HG03175 (cell line): Measurements from ENCODE around the gene LSM2.
"Not testable (repeated sequence)": the region's sequence is repeated elsewhere in the genome, so short reads cannot be mapped to it uniquely, and the experiment has no call there.

Experiments used
- ATAC-seq: cut with Tn5 transposase; IDR thresholded peaks from one replicate; pipeline ENCODE4 v1.9.1; 2021; ENCODE audit warnings: mild to moderate bottlenecking, moderate library complexity; ENCODE audit not compliant: unreplicated experiment

Gene LSM2

DNA sequence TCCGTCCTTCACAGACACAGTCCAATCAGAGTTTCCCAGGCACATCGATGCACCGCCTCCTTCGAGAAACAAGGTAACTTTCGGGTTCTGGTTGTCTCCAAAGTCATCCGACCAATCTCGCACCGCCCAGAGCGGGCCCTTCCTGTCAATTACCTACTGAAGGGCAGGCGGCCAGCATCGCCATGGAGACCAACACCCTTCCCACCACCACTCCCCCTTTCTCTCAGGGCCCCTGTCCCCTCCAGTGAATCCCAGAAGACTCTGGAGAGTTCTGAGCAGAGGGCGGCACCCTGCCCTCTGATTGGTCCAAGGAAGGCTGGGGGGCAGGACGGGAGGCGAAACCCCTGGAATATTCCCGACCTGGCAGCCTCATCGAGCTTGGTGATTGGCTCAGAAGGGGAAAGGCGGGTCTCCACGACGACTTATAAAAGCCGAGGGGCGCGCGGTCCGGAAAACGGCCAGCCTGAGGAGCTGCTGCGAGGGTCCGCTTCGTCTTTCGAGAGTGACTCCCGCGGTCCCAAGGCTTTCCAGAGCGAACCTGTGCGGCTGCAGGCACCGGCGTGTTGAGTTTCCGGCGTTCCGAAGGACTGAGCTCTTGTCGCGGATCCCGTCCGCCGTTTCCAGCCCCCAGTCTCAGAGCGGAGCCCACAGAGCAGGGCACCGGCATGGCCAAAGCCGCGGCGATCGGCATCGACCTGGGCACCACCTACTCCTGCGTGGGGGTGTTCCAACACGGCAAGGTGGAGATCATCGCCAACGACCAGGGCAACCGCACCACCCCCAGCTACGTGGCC is 20.7 kb upstream of the LSM2 start, which contains the start of gene HSPA1B:
Gene HSPA1B (plus strand): TSS at position 453 of the 794 bp plus-strand sequence. CDS start 213 bp downstream, at position 666.
- ATAC-seq, result peak; percentile 74

DNA sequence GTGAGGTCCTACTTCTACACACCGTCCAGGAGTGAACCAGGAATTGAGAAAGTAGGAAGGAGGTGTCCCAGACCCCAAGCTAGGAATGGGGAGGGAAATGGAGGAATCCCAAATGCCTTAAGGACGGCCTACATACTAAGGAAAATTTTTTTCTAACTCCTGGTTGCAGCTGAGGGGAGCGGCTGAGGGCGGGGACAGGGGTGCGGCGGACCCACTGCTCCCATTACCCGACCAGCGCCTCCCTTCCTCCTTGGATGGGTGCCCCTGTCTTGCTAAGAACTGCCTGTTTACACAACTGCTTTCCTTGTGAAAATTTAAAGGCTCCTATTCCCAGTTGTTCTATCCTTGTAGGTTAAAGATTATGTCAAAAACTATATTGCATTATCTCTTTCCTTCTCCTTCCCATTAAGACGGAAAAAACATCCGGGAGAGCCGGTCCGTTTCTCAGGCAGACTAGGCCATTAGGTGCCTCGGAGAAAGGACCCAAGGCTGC is 20.1 kb upstream of the LSM2 start:
- ATAC-seq, result no peak

DNA sequence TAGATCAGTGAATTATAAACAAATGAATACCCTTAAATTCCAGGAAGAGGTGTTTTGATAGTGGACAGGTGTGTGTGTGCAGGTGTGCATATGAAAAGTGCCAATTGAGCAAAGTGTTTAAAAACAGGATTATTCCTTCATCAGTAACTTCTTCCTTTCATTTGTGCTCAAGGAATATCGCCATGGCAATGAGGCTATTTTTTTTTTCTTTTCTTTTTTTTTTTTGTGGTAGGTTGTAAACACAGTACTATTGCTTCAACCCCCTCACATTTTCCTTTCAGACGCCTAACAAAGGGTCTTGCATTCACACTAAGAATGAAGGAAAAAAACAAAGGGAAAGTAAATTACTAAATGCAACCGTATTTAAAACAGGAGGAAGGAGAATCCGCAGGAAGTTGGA is 18.8 kb upstream of the LSM2 start:
- no peak for ATAC-seq

GRCh38 chr6:31823592-31824196 is 16.9 kb upstream of the LSM2 start:
- not testable (repeated sequence) for ATAC-seq

GRCh38 chr6:31822036-31822821 is 15.5 kb upstream of the LSM2 start:
- peak; percentile 33 for ATAC-seq

DNA sequence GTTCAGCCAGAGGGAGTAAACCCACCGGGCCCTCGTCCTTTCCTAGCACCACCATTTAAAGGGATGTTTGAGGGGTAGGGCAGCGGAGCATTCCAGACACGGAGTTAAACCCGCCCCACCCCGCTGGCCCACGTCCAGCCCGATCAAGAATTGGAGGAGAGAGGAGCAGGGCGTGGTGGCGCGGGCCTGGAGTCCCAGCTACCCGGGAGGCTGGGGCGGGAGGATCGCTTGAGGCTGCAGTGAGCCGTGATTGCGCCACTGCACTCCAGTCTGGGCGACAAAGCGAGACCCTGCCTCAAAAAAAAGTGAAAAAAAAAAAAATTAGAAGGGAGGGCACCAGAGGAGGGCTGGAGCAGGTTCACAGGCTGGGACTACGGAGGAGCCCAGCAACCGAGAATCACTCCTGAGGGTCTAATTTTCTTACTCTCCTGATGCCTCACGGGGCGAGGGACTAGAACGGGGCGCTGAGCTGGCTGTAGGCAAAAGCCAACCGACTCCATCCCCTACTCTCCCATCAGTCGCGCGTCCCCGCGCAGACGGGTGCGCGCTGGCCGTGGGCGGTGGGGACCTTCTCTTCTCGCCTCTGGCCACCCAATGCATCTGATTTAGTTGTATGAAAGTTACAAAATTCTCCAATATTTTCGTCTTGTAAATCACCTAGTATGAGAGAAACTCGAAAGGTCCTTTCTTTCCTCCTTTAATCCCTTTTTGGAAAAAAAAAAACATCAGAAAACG is 14.7 kb upstream of the LSM2 start:
- ATAC-seq, result peak; percentile 47

GRCh38 chr6:31820399-31820798 is 13.6 kb upstream of the LSM2 start:
- ATAC-seq, result not testable (repeated sequence)

DNA sequence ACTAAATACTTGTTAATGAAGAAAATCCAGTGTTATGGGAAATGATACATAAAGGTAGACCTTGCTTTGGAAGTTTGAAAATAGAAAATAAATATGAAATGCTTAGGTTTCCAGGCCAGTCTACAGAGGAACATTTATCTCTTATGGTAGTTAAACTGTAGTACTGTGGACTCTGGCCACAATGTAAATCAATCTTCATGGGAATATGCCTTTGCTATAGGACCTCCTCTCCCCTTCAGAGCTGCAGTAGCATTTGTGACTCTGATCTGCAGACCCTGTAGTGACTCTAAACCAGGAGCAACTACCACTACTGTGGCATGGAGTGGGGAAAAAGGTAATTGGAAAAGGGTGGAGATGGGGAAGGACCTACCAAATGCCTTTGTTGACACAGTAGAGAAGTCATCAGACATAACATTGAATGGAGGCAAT is 13.1 kb upstream of the LSM2 start:
- ATAC-seq, result no peak

DNA sequence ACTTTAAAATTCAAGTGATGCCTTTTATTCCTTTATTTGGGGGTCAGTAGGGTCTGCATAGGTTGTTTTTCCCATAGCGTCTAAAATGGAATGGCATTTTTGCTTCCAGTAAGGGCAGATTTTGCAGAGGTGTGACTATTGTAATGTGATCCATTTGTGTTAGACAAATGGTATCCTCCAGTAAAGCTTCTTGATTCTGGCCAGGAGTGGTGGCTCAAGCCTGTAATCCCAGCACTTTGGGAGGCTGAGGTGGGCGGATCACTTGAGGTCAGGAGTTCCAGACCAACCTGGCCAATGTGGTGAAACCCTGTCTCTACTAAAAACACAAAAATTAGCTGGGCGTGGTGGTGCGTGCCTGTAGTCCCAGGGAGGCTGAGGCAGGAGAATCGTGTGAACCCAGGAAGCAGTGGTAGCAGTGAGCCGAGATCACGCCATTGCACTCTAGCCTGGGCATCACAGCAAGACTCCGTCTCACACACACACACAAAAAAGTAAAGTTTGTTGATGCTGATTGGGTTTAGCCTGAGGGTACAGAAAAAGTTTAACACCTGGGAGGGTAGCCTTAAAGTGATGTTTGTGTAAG is 11.3 kb upstream of the LSM2 start:
- not testable (repeated sequence) for ATAC-seq

GRCh38 chr6:31817133-31817928 is 10.6 kb upstream of the LSM2 start:
- ATAC-seq, result not testable (repeated sequence)

DNA sequence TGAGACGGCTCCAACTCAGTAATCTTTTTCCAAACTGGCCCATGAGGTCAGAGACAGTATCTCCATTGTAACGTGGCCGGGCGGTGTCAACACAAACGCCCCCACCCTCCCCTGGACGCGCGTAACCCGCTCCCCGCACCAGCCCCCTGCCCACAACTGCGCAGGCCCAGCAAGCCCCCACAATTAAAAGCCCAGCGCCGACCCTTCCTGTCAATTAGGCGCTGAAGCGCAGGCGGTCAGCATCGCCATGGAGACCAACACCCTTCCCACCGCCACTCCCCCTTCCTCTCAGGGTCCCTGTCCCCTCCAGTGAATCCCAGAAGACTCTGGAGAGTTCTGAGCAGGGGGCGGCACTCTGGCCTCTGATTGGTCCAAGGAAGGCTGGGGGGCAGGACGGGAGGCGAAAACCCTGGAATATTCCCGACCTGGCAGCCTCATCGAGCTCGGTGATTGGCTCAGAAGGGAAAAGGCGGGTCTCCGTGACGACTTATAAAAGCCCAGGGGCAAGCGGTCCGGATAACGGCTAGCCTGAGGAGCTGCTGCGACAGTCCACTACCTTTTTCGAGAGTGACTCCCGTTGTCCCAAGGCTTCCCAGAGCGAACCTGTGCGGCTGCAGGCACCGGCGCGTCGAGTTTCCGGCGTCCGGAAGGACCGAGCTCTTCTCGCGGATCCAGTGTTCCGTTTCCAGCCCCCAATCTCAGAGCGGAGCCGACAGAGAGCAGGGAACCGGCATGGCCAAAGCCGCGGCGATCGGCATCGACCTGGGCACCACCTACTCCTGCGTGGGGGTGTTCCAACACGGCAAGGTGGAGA is 8.5 kb upstream of the LSM2 start, which contains the start of the genes HSPA1A and HSPA1L:
Gene HSPA1A (plus strand): TSS at position 519 of the 814 bp plus-strand sequence. CDS start 214 bp downstream, at position 733.
Gene HSPA1L (minus strand): TSS at position 259 of the 814 bp plus-strand sequence. CDS start 3,311 bp downstream, outside the sequence.
- peak; percentile 39 for ATAC-seq

DNA sequence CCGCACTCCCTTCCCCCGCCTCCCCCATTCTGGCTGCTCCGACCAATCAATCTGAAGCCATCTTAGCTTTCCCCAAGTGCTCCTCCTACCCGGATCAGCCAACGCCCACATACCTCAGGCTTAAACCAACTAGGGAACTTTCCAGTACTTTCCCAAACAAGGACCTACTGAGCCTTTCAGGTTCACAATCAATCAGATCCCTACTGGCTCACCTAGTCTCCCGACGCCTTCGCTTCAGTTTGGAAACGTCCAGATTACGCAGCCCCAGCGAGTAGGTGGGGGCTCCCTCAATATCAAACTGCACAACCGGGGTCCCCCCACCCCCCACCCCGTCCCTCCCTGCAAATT is 7.9 kb upstream of the LSM2 start:
- ATAC-seq, result no peak

DNA sequence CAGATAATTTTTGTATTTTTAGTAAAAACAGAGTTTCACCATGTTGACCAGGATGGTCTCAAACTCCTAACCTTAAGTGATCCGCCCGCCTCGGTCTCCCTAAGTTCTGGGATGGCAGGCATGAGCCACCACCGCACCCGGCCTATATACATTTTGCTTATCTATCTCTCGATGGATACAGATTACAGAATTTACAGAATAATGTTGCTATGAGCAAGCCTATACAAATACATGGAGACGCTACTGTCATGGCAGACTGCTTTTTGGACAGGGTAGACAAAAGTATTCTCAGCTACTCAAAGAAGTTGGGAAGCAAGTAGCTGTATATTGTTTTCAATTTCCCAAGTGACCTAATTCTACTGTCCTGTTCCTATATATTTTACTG is 6.7 kb upstream of the LSM2 start:
- no peak for ATAC-seq

DNA sequence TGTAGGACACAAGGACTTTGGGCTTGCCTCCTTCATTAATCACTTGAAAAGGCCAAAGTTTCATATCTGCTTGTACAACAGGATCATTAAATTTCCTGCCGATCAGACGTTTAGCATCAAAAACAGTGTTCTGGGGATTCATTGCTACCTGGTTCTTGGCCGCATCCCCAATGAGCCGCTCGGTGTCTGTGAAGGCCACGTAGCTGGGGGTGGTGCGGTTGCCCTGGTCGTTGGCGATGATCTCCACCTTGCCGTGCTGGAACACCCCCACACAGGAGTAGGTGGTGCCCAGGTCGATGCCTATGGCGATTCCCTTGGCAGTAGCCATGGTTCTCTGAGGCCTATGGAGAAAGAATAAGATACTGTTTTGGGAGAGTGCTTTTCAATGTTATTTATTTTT is 4.9 kb upstream of the LSM2 start:
- ATAC-seq, result no peak

DNA sequence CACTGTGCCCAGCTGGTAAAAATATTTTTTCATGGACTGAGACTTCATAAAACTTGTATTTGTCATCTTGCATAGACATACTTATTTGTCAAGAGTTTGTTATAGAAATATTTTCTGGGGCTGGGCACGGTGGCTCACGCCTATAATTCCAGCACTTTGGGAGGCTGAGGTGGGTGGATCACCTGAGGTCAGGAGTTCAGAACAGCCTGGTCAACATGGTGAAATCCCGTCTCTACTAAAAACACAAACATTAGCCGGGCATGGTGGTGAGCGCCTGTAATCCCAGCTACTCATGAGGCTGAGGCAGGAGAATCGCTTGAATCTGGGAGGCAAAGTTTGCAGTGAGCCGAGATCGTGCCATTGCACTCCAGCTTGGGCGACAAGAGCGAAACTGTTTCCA is 1.8 kb upstream of the LSM2 start:
- not testable (repeated sequence) for ATAC-seq

DNA sequence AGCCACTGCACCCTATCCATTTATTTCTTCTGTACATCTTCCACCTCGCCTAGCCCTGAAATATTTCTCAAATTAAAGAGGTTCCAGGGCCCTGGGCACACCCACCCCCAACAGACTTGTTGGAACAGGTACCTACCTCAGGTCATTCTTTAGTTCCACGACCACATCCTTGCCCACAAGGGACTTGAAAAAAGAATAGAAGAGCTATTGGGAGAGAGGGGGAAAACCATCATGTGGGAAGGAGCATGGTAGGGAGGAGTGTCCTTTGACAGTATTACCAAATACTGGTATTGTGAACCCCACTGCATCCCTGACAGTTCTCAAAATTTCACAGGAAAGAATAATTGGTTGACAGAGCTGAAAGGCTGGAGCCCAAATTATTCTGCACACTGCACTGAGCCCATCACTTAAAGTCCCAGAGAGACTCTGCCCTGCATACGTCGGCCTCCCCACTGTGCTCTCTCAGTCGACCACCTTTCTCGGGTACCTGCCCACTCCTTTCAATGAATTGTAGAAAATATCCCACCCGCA is 762 bp downstream of the LSM2 start:
- peak; percentile 13 for ATAC-seq

DNA sequence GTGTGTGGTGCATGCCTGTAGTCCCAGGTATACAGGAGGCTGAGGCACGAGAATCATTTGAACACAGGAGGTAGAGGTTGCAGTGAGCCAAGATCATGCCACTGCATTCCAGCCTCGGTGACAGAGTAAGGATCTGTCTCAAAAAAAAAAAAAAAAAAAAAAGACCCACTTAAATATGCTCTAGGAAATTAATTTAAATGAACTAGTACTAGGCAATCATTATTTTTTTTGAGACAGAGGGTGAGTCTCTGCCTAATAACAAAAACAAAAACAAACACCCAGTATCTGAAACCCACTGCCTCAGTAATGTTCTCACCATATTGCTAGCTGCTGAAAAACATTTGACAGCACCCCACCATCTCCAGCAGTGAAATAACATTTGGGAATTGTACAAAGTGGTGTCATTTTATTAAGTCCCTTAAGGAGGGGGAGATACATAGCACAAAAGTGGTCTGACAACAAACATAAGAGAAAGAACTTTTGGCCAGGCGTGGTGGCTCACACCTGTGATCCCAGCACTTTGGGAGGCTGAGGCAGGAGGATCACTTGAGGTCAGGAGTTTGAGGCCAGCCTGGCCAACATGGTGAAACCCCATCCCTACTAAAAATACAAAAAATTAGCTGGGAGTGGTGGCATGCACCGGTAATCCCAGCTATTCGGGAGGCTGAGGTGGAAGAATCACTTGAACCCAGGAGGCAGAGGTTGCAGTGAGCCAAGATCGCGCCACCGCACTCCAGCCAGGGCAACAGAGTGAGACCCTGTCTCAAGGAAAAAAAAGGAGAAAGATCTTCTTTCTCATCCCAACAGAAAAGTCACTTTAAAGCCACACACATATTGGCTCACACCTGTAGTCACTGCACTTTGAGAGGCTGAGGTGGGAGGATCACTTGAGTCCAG is 5.5 kb downstream of the LSM2 start:
- ATAC-seq, result not testable (repeated sequence)
